IPS-20b (cell line): ENCODE results near the gene NSD2.
"Not testable (repeated sequence)": the region's sequence is repeated elsewhere in the genome, so short reads cannot be mapped to it uniquely, and the experiment has no call there.

ENCODE experiments used
- H3K27ac ChIP-seq: one replicate; pipeline ENCODE4 v1.5.1; 2013; ENCODE audit warnings: low read length
- H3K27me3 ChIP-seq: 2 replicates; pipeline ENCODE4 v1.6.1; 2013; ENCODE audit warnings: mild to moderate bottlenecking, low read length, inconsistent platforms; ENCODE audit not compliant: insufficient read depth
- H3K36me3 ChIP-seq: 2 replicates; pipeline ENCODE4 v1.6.1; 2013; ENCODE audit warnings: low read depth, mild to moderate bottlenecking, inconsistent platforms, low read length, moderate library complexity; ENCODE audit not compliant: insufficient read depth
- H3K4me1 ChIP-seq: 2 replicates; pipeline ENCODE4 v1.6.1; 2013; ENCODE audit warnings: mild to moderate bottlenecking, control low read depth, inconsistent platforms, low read length, moderate library complexity; ENCODE audit not compliant: insufficient read depth
- H3K4me3 ChIP-seq: 2 replicates; pipeline ENCODE4 v1.5.1; 2013; ENCODE audit warnings: mild to moderate bottlenecking, low read length, inconsistent platforms
- H3K9ac ChIP-seq: 2 replicates; pipeline ENCODE4 v1.6.1; 2013; ENCODE audit warnings: low read depth, mild to moderate bottlenecking, inconsistent platforms, low read length, moderate library complexity
- H3K9me3 ChIP-seq: 2 replicates; pipeline ENCODE4 v1.6.1; 2013; ENCODE audit warnings: mild to moderate bottlenecking, low read depth, low read length, inconsistent platforms; ENCODE audit not compliant: insufficient read depth

NSD2 gene

DNA sequence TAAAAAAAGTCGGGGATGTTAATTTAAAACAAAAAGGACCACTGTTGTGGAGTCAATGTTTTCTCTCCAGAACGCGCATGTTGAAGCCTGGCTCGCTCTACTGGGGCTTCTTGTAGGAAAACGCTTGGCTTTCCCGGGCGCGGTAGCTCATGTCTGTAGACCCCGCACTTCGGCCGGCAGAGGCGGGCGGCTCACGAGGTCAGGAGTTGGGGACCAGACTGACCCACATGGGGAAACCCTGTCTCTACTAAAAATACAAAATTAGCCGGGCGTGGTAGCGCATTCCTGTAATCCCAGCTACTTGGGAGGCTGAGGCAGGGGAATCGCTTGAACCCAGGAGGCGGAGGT lies 122.0 kb downstream of the NSD2 start:
- no peaks in the 10 kb centered on the region for H3K4me1 ChIP-seq
- no peak overlapping the region for H3K9ac ChIP-seq
- no peaks in the 10 kb centered on the region for H3K9me3 ChIP-seq
- H3K27ac ChIP-seq, result no peak overlapping the region
- H3K36me3 ChIP-seq, result peaks cover 32% of the 10 kb centered on the region
- H3K27me3 ChIP-seq, result no peaks in the 10 kb centered on the region
- H3K4me3 ChIP-seq, result no peak overlapping the region

DNA sequence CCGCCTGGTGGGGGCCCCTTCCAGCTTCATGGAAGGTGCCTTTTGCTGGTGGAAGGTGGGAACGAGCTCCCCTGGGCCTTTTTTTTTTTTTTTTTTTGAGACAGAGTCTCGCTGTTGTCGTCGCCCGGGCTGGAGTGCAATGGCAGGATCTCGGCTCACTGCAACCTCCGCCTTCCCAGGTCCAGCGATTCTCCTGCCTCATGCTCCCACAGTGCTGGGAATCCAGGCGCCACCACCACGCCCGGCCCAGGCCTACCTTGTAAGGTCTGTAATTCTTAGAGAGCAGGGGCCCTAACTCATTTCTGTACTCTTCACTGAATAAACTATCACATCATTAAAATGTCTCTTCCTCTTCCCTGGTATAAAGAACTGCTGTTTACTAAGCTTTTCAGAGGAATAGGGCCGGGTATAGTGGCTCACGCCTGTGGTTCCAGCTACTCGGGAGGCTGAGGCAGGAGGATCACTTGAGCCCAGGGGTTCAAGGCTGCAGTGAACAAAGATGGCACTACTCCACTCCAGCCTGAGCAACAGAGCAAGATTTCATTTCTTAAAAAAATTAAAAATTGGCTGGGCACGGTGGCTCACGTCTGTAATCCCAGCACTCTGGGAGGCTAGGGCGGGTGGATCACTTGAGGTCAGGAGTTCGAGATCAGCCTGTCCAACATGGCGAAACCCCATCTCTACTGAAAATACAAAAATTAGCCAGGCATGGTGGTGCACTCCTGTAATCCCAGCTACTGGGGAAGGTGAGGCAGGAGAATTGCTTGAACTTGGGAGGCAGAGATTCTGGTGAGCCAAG lies 122.7 kb downstream of the NSD2 start:
- not testable (repeated sequence) for H3K4me1 ChIP-seq, H3K4me3 ChIP-seq, H3K27me3 ChIP-seq, H3K27ac ChIP-seq, H3K9me3 ChIP-seq, H3K9ac ChIP-seq
- H3K36me3 ChIP-seq, result peaks cover 32% of the 10 kb centered on the region

DNA sequence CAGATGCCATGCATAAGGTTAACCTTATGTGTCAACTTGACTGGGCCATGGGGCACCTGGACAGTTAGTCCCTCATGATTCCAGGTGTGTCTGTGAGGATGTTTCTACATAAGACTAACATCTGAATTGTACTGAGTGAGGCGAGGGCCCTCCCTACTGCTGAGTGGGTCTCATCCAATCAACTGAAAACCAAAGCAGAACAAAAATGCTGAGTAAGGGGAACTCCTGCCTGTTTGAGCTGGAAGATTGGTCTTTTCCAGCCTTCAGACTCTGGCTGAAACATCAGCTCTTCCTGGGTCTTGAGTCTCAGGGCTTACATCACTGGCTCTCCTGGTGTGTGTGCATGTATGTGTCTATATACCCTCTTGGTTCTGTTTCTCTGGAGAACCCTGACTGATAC lies 123.7 kb downstream of the NSD2 start:
- H3K36me3 ChIP-seq, result peaks cover 23% of the 10 kb centered on the region
- H3K4me1 ChIP-seq, result peaks cover 4% of the 10 kb centered on the region
- H3K27me3 ChIP-seq, result no peaks in the 10 kb centered on the region

DNA sequence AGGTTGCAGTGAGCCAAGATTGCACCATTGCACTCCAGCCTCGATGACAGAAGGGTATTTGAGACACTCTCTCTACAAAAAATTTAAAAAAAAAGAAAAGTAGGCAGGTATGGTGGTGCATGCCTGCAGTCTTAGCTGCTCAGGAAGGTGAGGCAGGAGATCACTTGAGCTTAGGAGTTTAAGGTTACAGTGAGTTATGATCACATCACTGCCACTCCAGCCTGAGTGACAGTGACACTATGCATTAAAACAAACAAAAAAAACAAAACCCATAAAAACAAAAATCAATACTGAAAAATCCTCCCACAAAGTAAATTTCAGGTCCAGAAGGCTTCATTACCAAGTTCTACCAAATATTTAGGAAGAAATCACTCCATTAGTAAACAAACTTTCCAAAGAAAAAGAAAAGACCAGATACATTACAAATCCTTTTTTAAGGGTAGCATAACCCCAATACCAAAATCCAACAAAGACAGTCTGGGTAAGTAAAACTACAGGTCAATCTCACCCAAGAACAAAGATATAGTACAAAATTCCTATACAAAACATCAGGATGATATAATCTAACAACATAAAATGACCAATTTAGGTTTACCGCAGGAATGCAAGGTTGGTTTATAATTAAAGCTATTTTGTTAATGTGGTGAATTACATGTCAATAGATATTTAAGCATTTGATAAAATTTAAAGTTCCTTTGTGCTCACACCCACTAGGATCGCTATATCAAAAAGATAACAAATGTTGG lies 125.8 kb downstream of the NSD2 start:
- Histone ChIP-seq H3K36me3 (peaks cover 6% of the 10 kb centered on the region; the same call in 1 of the 2 replicates), H3K9me3 (no peaks in the 10 kb centered on the region), H3K4me3 (no peak overlapping the region)

More for the DNA sequence above, 123.7 kb downstream of the NSD2 start:
- Histone ChIP-seq H3K4me3 (no peak overlapping the region), H3K27ac (no peak overlapping the region), H3K9me3 (no peaks in the 10 kb centered on the region), H3K9ac (no peak overlapping the region)

DNA sequence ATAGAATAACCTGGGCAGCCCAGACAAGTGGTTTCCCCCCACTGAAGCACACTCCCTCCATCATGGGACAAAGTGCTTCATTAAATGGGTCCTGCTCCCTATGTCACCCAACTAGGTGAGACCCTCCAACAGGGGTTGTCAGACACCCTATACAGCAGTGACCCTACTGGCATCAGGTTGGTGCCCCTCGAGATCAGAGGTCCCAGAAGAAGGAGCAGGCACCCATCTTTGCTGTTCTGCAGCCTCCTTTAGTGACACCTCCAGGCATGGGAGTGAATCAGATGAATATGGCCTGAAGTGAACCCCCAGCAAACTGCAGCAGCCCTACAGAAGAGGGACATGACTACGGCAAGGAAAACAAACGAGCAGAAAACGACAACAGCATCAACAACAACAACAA lies 126.5 kb downstream of the NSD2 start:
- peaks cover 6% of the 10 kb centered on the region; the same call in 1 of the 2 replicates for H3K36me3 ChIP-seq
- no peak overlapping the region for H3K9ac ChIP-seq
- peaks cover 4% of the 10 kb centered on the region for H3K4me1 ChIP-seq
- no peaks in the 10 kb centered on the region for H3K9me3 ChIP-seq
- no peak overlapping the region for H3K4me3 ChIP-seq
- no peak overlapping the region for H3K27ac ChIP-seq
- no peaks in the 10 kb centered on the region for H3K27me3 ChIP-seq

More for the DNA sequence above, 125.8 kb downstream of the NSD2 start:
- Histone ChIP-seq H3K27me3 (no peaks in the 10 kb centered on the region), H3K9ac (no peak overlapping the region), H3K27ac (no peak overlapping the region), H3K4me1 (peaks cover 4% of the 10 kb centered on the region)

DNA sequence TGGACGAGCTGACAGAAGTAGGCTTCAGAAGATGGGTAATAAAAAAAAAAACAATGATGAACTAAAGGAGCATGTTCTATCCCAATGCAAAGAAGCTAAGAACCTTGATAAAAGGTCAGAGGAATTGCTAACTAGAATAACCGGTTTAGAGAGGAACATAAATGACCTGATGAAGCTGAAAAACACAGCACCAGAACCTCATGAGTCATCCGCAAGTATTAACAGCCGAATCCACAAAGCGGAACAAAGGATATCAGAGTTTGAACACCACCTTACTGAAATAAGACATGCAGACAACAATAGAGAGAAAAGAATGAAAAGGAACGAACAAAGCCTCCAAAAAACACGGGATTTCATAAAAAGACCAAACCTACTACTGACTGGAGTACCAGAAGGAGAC lies 127.1 kb downstream of the NSD2 start:
- Histone ChIP-seq H3K36me3 (peaks cover 12% of the 10 kb centered on the region), H3K27ac (no peak overlapping the region), H3K9me3 (no peaks in the 10 kb centered on the region), H3K4me1 (peaks cover 4% of the 10 kb centered on the region), H3K9ac (no peak overlapping the region), H3K27me3 (no peaks in the 10 kb centered on the region), H3K4me3 (no peak overlapping the region)

DNA sequence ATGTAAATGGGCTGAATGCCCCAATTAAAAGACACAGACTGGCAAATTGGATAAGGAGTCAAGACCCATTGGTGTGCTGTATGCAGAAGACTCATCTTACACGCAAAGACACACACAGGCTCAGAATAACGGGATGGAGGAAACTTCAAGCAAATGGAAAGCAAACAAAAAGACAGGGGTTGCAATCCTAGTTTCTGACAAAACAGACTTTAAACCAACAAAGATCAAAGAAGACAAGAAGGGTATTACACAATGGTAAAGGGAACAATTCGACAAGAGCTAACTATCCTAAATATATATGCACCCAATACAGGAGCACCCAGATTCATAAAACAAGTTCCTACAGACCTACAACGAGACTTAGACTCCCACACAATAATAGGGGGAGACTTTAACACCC lies 128.1 kb downstream of the NSD2 start:
- not testable (repeated sequence) for H3K9ac ChIP-seq, H3K27me3 ChIP-seq, H3K27ac ChIP-seq, H3K9me3 ChIP-seq, H3K4me3 ChIP-seq, H3K4me1 ChIP-seq
- peaks cover 16% of the 10 kb centered on the region for H3K36me3 ChIP-seq

DNA sequence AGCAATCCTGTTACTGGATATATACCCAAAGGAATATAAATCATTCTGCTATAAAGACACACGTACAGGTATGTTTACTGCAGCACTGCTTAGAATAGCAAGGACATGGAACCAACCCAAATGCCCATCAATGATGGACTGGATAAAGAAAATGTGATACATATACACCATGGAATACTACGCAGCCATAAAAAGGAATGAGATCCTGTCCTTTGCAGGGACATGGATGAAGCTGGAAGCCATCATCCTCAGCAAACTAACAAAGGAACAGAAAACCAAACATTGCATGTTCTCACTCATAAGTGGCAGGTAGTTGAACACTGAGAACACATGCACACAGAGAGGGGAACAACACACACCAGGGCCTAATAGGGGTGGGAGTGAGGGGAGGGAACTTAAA lies 132.2 kb downstream of the NSD2 start:
- H3K36me3 ChIP-seq, result peaks cover 31% of the 10 kb centered on the region
- H3K4me3 ChIP-seq, H3K4me1 ChIP-seq, H3K9me3 ChIP-seq, H3K27ac ChIP-seq, H3K27me3 ChIP-seq, H3K9ac ChIP-seq: not testable (repeated sequence)

DNA sequence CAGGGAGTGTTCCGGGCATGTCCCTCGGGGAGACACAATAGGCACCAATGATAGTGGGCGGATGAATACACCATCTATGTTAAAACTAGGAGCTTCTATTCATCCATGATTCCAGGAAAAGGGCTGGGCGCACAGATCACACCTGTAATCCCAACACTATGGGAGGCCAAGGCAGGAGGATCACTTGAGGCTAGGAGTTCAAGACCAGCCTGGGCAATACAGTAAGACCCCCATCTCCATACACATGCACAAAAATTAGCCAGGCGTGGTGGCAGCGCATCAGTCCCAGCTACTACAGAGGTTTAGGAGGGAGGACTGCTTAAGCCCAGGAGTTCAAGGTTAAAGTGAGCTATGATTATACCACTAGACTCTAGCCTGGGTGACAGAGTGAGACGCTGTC lies 135.2 kb downstream of the NSD2 start:
- Histone ChIP-seq H3K9ac (no peak overlapping the region), H3K36me3 (peaks cover 31% of the 10 kb centered on the region), H3K9me3 (no peaks in the 10 kb centered on the region), H3K4me1 (peaks cover 3% of the 10 kb centered on the region; the same call in 1 of the 2 replicates), H3K4me3 (no peak overlapping the region), H3K27me3 (no peaks in the 10 kb centered on the region; the same call in 1 of the 2 replicates), H3K27ac (no peak overlapping the region)

DNA sequence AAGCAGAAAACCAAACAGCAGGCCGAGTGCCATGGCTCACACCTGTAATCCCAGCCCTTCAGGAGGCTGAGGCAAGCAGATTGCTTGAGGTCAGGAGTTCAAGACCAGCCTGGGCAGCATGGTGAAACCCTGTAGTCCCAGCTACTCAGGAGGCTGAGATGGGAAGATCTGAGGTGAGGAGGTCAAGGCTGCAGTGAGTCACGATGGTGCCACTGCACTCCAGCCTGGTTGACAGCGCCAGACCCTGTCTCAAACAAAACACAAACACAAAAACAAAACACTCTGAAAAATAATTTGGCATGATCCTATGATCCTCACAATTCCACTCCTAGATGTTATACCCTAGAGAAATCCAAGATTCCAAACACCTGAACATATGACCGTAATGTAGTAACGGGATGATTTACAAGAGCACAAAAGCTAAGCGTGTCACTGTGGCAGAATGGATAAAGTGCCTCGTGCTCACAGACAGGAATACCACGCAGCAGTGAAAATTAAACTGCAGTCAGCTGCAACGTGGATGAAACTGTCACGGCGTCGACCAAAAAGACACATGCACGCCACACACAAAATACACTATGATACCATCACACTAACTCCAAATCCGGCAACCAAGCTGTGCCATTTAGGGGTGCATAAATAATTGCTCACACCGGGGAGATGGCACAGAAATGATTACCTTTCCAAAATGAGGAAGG lies 135.9 kb downstream of the NSD2 start:
- Histone ChIP-seq H3K9me3 (no peaks in the 10 kb centered on the region), H3K4me1 (peaks cover 3% of the 10 kb centered on the region; the same call in 1 of the 2 replicates), H3K36me3 (peaks cover 31% of the 10 kb centered on the region), H3K27ac (no peak overlapping the region), H3K4me3 (peak overlapping the region; percentile 93), H3K27me3 (no peaks in the 10 kb centered on the region; the same call in 1 of the 2 replicates), H3K9ac (no peak overlapping the region)

DNA sequence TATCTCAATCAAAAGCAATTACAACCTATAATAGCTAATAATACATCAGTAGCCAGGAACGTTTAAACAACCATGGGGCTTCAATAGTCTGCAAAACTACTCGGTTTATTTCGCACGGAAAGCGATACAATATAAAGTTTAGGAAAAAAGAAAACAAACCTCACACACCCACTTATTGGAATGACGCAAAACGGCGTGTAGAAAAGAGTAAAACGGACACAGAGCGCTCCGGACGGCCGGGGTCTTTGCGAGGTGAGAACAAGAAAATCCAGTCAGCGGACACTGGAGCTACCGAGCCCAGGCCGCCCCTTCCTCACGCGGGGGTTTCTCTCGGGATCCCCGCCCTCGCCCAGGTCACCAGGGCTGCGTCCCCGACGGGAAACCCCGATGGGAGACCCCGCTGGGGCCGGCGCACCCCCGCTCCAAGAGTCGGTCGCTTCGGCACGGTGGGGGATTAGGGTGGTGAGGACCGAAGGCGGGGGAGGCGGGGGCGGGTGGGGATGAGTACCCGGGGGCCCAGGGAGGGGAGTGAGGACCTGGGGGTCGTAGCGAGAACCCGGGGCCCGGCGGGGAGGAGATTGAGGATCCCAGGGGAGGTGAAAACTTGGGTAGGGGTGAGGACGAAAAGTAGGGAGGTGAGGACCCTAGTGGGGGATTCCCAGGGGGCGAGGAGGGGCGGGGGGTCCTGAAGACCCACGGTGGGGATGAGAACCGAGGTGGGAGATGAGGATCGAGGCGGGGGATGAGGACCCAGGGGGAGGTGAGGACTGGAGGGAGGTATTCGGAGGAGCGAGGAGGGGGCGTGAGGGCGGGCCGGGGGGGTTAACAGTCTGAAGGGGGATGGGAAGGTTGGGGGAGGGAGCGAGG lies 136.8 kb downstream of the NSD2 start:
- Histone ChIP-seq H3K9ac (peak overlapping the region; percentile 97), H3K9me3 (no peaks in the 10 kb centered on the region), H3K4me1 (peaks cover 3% of the 10 kb centered on the region; the same call in 1 of the 2 replicates), H3K27me3 (no peaks in the 10 kb centered on the region; the same call in 1 of the 2 replicates), H3K27ac (peak overlapping the region; percentile 84), H3K36me3 (peaks cover 28% of the 10 kb centered on the region), H3K4me3 (peak overlapping the region; percentile 93)
